GM19193 (cell line): ENCODE measurements around the gene EGFLAM.

Experiments
- POLR2A ChIP-seq: IDR thresholded peaks from 4 replicates; pipeline ENCODE4 v1.6.1; 2011; ENCODE audit not compliant: insufficient read depth, insufficient read length; ENCODE audit errors: extremely low read depth

The EGFLAM gene

DNA sequence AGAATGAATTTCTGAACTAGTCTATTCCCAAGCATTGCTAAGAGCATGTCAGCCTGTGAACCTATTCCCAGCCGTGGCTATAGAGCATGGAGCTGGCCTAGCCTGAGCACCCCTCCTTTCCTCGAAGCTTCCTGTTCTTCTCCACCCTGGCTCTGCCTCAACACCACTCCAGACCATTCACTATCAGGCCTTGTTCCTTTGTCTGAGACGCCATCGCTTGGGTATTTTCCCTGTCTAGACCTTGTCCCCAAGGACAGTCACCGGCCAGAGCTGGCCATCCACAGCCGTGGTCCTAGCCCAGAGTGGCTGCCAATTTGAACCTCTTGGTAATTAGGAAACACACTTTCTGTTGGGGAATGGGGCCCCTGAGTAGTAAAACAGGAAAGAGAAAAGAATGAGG lies 192.3 kb downstream of the EGFLAM start:
- no peak for TF ChIP-seq POLR2A

DNA sequence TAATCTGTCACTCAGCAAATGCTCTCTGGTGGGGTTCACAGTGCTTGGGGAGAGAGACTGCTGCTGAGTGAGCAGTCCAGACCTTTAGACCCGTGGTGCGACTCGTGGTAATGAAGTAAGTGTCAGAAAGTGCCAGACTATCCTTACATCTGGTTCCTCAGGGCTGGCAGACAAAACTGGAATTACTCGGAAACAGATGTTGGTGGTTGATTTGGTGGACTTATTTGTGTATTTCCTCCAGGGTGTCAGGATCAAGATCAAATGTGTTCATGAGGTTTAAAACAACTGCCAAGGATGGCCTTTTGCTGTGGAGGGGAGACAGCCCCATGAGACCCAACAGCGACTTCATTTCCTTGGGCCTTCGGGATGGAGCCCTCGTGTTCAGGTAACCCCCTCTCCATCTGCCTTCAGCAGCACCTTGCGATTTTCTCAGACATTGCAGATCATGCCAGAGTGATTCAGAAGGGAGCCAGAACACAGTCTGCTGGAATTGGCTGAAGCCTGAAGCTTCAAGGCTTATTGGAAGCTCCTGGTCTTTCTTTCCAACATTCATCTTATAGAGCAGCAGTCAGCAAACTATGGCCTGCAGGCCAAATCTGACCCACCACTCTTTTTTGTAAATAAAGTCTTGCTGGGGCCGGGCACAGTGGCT lies 192.8 kb downstream of the EGFLAM start:
- TF ChIP-seq POLR2A = no peak

DNA sequence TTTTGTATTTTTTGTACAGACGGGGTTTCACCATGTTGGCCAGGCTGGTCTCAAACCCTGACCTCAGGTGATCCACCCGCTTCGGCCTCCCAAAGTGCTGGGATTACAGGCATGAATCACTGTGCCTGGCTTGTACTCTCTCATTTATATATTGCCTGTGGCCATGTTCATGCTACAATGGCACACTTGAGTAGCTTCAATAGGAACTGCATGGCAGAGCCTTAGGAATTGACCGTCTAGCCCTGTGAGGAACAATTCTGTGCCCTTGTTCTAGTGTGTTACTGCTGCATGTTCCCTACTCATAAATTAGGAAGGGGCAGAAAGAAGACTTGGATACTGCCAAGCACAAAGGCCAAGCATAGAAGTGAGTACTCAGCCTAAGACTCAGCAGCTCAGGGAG lies 193.8 kb downstream of the EGFLAM start:
- TF ChIP-seq POLR2A = no peak

DNA sequence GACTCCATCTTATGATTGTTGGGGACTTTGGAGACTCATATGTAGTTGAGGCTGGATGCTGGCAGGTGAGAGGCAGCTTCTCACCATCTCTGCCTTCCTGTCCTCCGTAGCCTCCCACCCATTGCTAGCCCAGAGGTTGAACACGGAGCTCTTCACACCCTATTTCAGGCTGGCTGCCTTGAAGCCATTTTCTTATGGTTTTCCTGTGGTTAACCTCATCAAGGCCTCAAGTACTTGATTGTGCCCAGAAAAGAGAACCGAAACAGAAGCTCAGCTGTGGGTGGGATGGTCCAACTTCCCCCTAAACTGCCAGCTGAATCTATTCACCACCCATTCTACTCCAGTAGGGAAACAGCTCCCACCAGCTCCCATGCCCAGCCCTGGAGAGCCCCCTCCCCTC lies 195.1 kb downstream of the EGFLAM start:
- no peak for TF ChIP-seq POLR2A

DNA sequence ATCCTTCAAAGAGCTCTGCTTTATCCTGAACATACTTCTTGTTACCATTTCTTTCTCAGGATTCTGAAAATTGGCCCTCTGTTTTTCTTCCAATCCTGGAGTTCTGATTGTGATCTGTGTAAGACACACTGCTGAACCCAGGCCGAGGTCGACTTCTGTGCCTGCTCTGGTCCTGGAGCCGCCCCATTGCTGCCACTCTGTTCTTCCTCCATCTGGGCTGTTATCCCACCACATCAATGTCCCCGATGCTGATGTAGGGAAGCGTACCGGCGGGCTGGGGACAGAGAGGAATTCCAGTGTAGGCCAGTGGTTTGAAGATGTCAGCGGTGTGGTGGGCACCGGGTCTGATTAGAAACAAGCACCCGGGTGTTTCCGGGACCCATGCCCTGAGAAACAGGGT lies 195.6 kb downstream of the EGFLAM start:
- TF ChIP-seq POLR2A = no peak

DNA sequence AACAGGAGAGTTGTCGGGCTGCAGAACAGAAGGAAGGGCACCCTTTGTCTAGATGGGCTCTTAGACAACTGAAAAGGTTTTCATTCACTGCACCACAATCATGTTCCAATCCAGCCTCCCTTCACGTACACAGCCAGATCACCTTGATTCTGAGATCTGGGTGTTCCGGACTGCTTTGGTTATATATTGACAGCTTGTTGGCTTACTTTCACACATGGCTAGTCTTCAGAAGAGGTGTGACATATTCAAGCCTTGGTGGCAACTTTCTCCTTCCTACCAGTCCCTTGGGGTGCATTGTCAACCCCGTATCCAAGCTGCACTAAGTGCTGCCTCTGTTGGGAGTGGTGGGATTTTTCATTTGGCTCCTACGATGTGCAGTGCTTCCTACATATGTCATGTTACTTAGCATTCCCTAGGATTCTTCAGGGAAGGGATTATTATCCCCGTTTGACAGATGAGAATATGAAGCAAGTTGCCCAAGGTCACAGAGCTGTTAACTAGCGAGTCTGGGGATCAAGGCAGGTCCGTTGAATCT lies 197.5 kb downstream of the EGFLAM start:
- no peak for TF ChIP-seq POLR2A

DNA sequence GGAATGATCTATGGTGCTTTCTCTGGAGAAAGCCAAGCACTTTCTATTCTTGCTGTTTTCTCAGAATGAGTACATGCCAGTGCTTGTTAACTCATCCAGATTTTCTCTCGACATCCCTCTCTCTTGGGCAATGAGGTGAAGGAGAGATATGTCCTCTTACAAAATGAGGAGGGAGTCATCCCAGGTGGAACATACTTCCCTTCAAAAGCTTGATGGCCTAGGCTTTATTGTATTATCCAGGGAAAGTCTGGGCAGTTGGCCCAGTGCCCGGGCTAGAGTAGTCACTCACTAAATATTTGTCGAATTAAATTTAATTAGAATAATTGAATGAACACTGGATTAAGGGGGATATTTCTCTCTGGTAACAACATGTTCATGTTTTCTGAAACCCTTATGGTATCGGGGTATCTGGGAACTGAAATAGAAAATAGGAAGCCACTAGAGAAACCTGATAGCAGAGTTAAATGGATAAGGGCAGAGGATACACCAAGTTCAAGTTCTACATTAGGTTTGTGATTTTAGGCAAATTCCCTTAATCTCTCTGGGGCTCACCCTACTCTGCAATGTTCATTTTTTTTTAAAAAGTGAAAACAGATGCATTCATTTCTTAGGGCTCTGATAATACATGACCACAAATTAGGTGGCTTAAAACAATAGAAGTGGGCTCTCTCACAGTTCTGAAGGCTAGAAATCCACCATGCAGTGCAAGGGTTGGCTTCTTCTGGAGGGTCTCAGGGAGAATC lies 198.5 kb downstream of the EGFLAM start:
- no peak for TF ChIP-seq POLR2A

DNA sequence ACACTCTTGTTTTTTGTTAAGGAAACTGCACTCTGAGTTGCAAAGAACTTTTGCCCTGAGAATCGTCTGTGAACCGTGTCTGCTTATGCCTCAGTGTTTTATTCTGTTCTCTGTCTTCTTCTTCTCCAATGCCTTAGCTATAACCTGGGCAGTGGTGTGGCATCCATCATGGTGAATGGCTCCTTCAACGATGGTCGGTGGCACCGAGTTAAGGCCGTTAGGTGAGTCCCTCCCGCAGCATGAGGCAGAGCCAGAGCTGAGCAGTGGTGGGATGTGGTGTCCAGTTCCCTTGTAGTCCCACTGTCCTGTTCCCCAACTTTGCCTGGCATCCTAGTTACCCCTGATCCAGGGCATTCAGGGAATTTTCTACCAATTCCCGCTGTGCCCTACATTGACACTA lies 199.8 kb downstream of the EGFLAM start:
- TF ChIP-seq POLR2A = no peak

DNA sequence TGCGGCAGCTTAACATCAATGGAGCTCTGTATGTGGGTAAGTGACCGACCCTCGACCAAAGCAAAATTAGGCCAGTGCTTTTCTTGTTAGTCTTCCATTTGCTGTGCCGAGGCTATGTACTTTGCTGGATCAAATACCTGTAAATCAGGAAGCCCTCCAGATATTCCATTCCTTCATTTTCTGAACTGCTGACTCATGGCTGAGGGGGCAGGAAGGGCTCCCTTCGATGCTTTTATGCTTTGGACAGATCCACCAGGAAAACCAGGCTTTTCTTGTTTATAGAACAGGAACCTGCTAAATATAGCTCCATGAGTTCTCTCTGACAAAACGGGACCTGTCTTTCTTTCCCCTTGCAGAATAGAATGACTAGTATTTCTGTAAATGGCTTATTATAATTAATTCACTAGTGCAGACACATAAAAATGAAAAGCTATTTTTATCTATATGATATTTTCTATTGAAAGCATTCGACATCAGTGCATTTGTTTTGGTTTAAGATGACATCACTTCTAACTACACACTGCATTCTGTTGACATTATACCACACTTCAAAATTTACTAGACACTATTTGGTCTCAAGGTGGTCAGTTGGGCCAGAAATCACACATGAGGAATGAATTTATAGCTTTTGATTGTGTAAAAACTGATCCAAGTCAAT lies 204.7 kb downstream of the EGFLAM start:
- TF ChIP-seq POLR2A = no peak

DNA sequence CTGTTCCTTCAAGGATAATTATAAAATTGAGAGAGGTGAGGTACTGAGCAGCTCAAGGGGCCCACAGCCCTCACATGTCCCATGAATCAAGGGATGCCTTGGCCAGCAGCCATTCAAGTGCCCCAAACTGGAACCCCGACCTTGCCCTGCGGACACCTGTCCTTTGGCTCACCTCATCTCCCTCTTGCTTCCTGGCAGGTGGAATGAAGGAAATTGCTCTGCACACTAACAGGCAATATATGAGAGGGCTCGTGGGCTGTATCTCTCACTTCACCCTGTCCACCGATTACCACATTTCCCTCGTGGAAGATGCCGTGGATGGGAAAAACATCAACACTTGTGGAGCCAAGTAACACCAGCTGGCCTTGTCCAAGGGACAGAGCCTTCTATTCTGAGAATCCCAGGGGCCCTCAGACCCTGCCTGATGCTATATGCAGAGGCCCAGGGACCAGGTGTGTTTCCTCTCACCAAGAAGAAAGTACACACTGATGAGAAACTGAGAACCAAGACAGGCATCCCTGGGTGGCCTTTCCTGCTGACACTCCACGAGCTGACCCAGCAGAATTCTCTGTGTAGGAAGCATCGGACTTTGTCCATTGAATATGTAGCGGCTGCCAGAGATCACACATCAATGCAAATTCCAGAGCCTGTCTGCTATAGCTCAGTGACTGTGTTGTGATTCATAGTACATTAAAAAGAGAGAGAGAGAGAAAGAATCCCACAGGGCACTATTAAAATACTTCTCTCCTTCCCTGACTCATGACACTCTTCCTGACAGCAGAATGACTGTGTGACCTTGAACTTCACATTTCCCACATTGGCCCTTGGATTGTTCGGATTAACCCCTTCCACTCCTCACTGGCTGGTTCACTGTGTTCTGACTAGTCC lies 205.5 kb downstream of the EGFLAM start:
- no peak for TF ChIP-seq POLR2A

DNA sequence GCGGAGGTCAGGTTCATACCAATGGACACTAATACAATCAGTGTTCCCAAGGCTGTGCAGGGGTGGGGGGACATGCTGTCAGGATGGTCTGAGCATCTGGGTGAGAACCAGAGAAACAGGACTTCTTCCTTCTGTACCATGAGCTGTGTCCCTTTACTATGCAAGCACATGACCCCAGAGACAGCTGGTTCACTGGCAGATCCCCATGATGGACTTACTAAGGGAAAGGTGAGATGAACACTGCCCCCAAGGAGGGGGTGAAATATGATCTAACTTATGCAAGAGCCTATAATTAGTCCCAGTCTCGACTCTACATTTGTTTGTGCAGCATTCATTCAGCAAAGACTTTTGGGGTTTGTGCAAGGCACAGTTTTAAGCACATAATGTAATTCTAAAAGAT lies 206.7 kb downstream of the EGFLAM start:
- TF ChIP-seq POLR2A = no peak

DNA sequence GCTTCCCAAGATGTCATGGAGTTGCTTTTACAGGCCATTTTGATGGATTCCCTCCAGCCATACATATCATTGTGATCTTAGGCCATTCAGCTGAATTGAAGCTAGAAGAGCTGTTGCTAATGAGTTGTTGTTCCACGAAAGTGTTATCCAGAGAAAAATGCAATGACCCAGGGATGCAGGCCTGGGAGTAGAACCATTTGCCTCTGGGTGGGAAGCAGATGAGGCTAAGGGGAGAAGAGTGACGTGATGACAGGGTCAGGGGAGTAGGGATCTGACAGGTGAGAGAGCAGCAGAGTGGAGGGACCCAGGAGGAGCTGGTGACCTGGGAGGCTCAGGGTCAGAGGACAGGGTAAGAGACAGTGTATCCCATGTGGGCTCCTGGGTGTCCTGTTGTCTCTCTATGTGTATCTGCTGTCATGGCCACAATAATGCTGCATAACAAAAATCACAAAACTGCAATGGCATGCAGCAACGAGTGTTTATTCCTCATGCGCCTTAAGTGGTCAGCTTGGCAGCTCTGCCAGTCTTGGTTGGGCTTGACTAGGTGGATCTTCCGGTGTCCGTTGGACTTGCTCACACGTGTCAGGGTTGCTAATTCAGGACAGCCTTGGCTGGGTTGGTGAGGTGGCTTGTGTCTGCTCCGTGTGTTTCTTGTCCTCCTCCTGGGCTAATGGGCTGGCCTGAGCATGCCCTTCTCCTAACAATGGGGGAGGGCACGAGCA lies 207.5 kb downstream of the EGFLAM start:
- no peak for TF ChIP-seq POLR2A

DNA sequence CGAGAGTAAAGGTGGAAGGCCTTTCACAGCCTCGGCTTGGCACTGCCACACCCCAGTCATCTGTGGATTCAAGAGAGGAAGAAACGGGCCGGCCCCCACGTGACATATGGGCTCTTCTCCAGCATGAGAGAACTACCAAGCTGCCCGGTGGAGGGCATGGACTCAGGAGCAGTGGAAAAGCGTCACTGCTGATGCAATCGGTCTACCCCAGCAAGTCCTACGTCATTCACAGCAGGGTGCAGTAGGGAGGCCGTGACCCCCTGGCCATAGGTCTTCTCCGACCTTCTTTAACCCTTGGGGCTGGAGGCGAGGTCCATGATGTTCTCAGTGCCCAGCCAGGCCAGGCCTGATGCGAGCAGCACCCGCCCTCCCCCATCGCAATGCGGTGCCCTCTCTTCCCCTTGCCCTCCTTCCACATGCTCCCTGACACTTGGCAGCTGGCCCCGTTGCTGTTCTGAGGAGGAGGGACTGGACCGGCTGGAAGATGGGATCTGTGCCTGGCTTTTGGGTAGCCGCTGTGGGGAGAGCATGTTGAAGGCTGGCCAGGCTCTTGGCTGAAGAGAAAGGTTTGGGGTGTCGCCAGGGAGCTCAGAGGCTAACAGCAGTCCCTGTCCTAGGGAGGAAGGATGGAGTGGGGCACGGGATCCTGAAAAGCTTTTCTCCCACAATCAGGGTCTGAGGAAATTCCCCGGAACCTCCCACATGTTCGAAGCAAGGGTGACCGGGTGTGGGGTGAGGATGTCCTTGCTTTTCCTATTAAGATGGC lies 208.2 kb downstream of the EGFLAM start:
- no peak for TF ChIP-seq POLR2A
